ENCODE data around the gene PHF3.

GRCh38 chr6:63745784-63746183, 110.2 kb downstream of the PHF3 start:
- TF ChIP-seq EZH2 (IDR thresholded peaks at IDR 0.05; ENCODE audit: insufficient read depth, poor library complexity, severe bottlenecking) = no peak
- TF ChIP-seq EZH2phosphoT487 (IDR thresholded peaks at IDR 0.05; ENCODE audit: insufficient read depth, low read depth) = no peak
